Neutrophil (primary cell): ENCODE data around the gene GMDS.

Source experiments
- H3K27ac ChIP-seq: fragments of 200-600 bp; sonication (generic); 2 replicates; pipeline ENCODE4 v1.5.1; 2016; ENCODE audit warnings: mild to moderate bottlenecking, moderate library complexity
- H3K27me3 ChIP-seq: fragments of 200-600 bp; sonication (generic); 2 replicates; pipeline ENCODE4 v1.6.0; 2016; ENCODE audit warnings: mild to moderate bottlenecking
- H3K36me3 ChIP-seq: fragments of 200-600 bp; sonication (generic); 2 replicates; pipeline ENCODE4 v1.5.1; 2017
- H3K4me1 ChIP-seq, 2 experiments: fragments of 200-600 bp in 1 of 2; sonication (generic) in 1 of 2; 1 replicate in 1 of 2; 2 replicates in 1 of 2; pipeline versions ENCODE4 v1.5.1 to v1.6.1; 2013 to 2016; ENCODE audit warnings: low read depth in 1 of 2, low read length in 1 of 2, mild to moderate bottlenecking in 1 of 2, moderate library complexity in 1 of 2; ENCODE audit not compliant: control insufficient read depth in 1 of 2, insufficient read depth in 1 of 2
- H3K4me3 ChIP-seq, 2 experiments: fragments of 200-600 bp in 1 of 2; sonication (generic) in 1 of 2; 1 replicate in 1 of 2; 2 replicates in 1 of 2; pipeline ENCODE4 v1.5.1; 2013 to 2016; ENCODE audit warnings: low read depth in 1 of 2, low read length in 1 of 2, mild to moderate bottlenecking in 1 of 2, moderate library complexity in 1 of 2
- H3K9me3 ChIP-seq: fragments of 200-600 bp; sonication (generic); 2 replicates; pipeline ENCODE4 v1.5.1; 2016
- TF ChIP-seq, protein P1 (sequence below): fragments of 200-600 bp; sonication (generic); IDR thresholded peaks from 2 replicates; pipeline ENCODE4 v1.5.1; 2016; ENCODE audit warnings: antibody characterized with exemption

Gene GMDS

DNA sequence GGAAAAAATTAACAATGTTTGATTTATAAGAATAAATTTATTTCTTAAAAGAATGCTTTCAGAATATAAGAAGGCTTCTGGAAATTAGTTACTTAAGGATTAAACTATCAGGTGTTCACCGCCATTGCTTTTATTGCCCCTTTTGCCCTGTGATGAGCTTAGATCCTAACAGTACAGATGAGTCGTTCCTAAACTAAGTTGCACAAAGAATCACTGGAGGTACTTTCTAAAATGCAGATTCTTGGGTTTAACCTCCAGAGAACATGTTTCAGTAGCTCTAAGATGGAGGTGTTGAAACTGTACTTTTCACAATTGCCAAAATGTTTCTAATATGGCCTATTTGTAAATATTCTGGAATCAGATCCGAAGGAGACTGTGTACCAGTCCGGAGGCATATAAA lies 211.9 kb downstream of the GMDS start:
- no peaks in the 10 kb centered on the region for H3K27me3 ChIP-seq
- H3K9me3 ChIP-seq = no peaks in the 10 kb centered on the region
- TF ChIP-seq, protein P1, sequence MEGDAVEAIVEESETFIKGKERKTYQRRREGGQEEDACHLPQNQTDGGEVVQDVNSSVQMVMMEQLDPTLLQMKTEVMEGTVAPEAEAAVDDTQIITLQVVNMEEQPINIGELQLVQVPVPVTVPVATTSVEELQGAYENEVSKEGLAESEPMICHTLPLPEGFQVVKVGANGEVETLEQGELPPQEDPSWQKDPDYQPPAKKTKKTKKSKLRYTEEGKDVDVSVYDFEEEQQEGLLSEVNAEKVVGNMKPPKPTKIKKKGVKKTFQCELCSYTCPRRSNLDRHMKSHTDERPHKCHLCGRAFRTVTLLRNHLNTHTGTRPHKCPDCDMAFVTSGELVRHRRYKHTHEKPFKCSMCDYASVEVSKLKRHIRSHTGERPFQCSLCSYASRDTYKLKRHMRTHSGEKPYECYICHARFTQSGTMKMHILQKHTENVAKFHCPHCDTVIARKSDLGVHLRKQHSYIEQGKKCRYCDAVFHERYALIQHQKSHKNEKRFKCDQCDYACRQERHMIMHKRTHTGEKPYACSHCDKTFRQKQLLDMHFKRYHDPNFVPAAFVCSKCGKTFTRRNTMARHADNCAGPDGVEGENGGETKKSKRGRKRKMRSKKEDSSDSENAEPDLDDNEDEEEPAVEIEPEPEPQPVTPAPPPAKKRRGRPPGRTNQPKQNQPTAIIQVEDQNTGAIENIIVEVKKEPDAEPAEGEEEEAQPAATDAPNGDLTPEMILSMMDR = no peak
- H3K4me3 ChIP-seq = no peak overlapping the region
- H3K36me3 ChIP-seq = no peaks in the 10 kb centered on the region
- no peaks in the 10 kb centered on the region for H3K4me1 ChIP-seq
- no peak overlapping the region for H3K27ac ChIP-seq

DNA sequence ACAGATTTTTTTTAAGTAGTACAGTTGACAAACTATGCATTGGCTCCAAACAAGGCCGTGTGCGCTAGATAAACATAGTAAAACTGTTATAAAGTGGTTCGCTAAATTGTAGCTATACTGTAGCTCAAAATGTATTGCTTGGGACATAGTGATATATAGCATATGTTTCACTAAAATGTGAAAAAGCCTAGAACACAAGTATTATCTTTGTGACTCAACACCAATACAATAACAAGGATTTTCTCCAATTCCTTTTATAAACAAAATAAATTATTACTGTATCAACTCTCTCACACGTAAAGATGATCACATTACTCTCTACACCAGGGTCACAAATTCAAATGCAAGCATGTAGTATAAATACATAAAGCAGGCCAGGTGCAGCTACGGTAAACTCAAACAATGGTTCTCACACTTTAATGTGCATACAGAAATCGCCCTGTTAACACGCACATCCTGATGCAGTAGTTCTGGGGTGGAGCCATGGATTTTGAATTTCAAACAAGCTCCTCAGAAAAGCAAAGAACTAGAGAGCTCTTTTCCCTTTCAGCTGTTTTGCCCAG lies 214.6 kb downstream of the GMDS start:
- no peaks in the 10 kb centered on the region for H3K27me3 ChIP-seq
- H3K4me3 ChIP-seq = no peak overlapping the region
- no peak overlapping the region for H3K27ac ChIP-seq
- H3K36me3 ChIP-seq = no peaks in the 10 kb centered on the region
- TF ChIP-seq, protein P1 = no peak
- no peaks in the 10 kb centered on the region for H3K4me1 ChIP-seq
- no peaks in the 10 kb centered on the region for H3K9me3 ChIP-seq

DNA sequence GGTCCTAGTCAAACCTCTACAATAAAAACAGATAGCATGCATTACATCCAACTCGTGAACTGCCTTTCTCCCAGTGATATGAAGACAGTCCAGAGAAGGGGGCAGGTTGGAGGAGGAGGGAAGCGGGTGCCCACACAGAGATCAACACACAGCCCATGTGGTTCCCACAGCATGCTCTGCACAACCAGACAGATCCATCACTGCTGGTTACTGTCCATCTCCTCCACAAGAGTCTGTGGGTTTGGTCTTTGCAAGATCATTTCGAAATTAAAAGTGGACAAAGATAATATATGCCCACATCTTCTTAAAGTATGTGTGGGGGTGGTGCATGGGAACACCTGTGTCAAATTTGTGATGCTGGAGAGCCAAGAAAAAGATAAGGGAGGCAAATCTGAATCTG lies 215.5 kb downstream of the GMDS start:
- Histone ChIP-seq H3K27ac (no peak overlapping the region), H3K27me3 (no peaks in the 10 kb centered on the region), H3K36me3 (no peaks in the 10 kb centered on the region), H3K9me3 (no peaks in the 10 kb centered on the region), H3K4me1 (no peaks in the 10 kb centered on the region), H3K4me3 (no peak overlapping the region)
- TF ChIP-seq, protein P1 = no peak

DNA sequence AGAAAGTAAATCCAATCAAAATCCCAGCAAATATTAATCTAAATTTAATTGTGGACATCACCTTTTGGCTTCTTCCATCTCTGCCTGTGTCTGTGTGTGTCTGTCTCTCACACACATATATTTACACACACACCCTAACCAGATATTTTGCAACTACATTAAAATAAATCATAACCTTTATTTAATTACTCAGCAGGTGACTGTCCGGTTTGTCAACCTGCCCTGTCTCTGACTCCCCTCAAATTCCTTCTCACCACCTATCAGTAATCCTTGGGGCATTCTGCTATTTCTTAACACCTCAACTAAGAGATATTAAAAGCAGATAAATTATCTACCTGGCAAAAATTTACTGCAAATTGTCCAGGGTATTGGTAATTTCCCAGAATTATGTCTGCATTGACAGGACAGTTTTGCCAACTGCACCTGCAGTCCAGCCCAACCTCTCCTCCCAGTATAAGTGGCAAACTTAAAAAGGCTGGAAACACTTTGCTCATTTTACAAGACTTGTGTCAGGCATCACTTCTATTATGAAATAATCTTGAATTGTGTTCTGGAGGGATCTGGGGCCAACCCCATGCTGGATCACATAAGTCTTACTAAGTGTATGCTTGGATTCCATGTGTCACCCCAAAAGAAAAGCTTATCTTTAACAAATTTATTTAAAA lies 216.1 kb downstream of the GMDS start:
- H3K9me3 ChIP-seq = no peaks in the 10 kb centered on the region

DNA sequence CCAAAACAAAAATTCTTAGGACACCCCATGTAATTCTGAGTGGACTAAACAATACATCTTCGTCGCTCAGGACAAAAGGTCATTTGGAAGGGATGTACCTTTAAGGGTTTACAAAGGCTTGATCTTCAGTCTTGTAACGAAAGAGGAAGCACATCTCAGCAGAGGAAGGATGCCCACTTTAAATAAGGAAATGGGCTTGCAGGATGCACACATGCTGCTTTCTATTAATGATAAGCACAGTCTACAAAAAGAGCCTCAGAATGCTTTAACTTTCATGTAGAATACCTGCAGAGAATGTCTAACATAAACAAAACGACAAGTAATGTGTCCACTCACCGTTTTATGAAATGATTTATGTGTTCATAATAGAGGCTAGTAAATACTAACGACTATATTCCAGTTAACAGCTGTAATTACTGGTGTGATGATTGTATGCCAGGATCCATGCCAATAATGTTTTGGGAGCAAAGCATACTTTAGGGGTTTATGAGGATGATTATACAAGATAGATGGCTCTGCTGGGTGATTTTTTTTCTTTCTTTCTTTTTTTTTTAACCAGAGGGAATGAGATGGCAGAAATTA lies 216.9 kb downstream of the GMDS start:
- Histone ChIP-seq H3K9me3 (no peaks in the 10 kb centered on the region), H3K4me1 (no peaks in the 10 kb centered on the region), H3K27me3 (no peaks in the 10 kb centered on the region), H3K27ac (no peak overlapping the region), H3K4me3 (no peak overlapping the region), H3K36me3 (no peaks in the 10 kb centered on the region)
- TF ChIP-seq, protein P1 = no peak

More for the DNA sequence above, 216.1 kb downstream of the GMDS start:
- Histone ChIP-seq H3K36me3 (no peaks in the 10 kb centered on the region), H3K27ac (no peak overlapping the region), H3K4me1 (no peaks in the 10 kb centered on the region), H3K4me3 (no peak overlapping the region), H3K27me3 (no peaks in the 10 kb centered on the region)
- TF ChIP-seq, protein P1 = no peak
